K562 (cell line): ENCODE measurements around the gene NEUROD4. TPM values are rescaled to one million over a fixed set of nuclear protein-coding genes. Genes with fewer than 3 reads are reported as not detected.

ENCODE experiments used
- ASH1L ChIP-seq: fragments of 450-650 bp; IDR thresholded peaks from 2 replicates; pipeline ENCODE4 v1.6.1; 2018; ENCODE audit warnings: borderline replicate concordance, mild to moderate bottlenecking, low read depth; ENCODE audit not compliant: partially characterized antibody
- C11orf30 ChIP-seq: fragments of 450-650 bp; IDR thresholded peaks from 2 replicates; pipeline ENCODE4 v1.6.1; 2016; ENCODE audit warnings: low read depth, mild to moderate bottlenecking
- CHAMP1 ChIP-seq: fragments of 450-650 bp; IDR thresholded peaks from 2 replicates; pipeline ENCODE4 v1.6.1; 2016; ENCODE audit warnings: mild to moderate bottlenecking
- CHCHD3 ChIP-seq: fragments of 250-450 bp; sonication (Bioruptor Pico); IDR thresholded peaks from 2 replicates; pipeline ENCODE4 v2.1.2; 2022; ENCODE audit warnings: mild to moderate bottlenecking
- E2F1 ChIP-seq: sonication (generic); formaldehyde crosslinking; IDR thresholded peaks from 2 replicates; pipeline ENCODE4 v1.8.1; 2023; ENCODE audit warnings: mild to moderate bottlenecking, missing genetic modification reagents, moderate library complexity
- E2F5 ChIP-seq: sonication (generic); formaldehyde crosslinking; IDR thresholded peaks from 2 replicates; pipeline ENCODE4 v1.8.0; 2022; ENCODE audit warnings: mild to moderate bottlenecking, missing genetic modification reagents
- ELF4 ChIP-seq: fragments of 450-650 bp; formaldehyde crosslinking; IDR thresholded peaks from 2 replicates; pipeline ENCODE4 v1.4.0; 2022; ENCODE audit warnings: missing genetic modification characterization
- HDAC1 ChIP-seq, 2 experiments: fragments of 450-650 bp; IDR thresholded peaks; 2 replicates each; pipeline ENCODE4 v1.6.1; 2016 to 2017; ENCODE audit warnings: inconsistent platforms in 1 of 2, mild to moderate bottlenecking in 1 of 2, moderate library complexity in 1 of 2
- HES1 ChIP-seq: fragments of 450-650 bp; IDR thresholded peaks from 2 replicates; pipeline ENCODE4 v1.6.1; 2016; ENCODE audit warnings: low read depth, mild to moderate bottlenecking, moderate library complexity
- HOXB6 ChIP-seq: fragments of 250-450 bp; sonication (Bioruptor Pico); IDR thresholded peaks from 2 replicates; pipeline ENCODE4 v1.5.1; 2022; ENCODE audit warnings: mild to moderate bottlenecking, borderline replicate concordance
- NCOA1 ChIP-seq: fragments of 450-650 bp; IDR thresholded peaks from 2 replicates; pipeline ENCODE4 v1.6.1; 2016; ENCODE audit warnings: low read depth
- PBX2 ChIP-seq, 2 experiments: IDR thresholded peaks in 1 of 2; conservative IDR thresholded peaks in 1 of 2; 2 replicates each; pipeline ENCODE4 v1.6.1; 2016; ENCODE audit warnings: low read depth in 2 of 2, mild to moderate bottlenecking in 1 of 2, missing compliant biosample characterization in 1 of 2, missing genetic modification characterization in 1 of 2, moderate library complexity in 1 of 2
- RB1 ChIP-seq: fragments of 450-650 bp; IDR thresholded peaks from 2 replicates; pipeline ENCODE4 v1.6.1; 2017; ENCODE audit warnings: low read depth, mild to moderate bottlenecking
- SAFB2 ChIP-seq: fragments of 200-400 bp; formaldehyde crosslinking; IDR thresholded peaks from 2 replicates; pipeline ENCODE4 v1.6.1; 2018; ENCODE audit warnings: borderline replicate concordance, low read length, low read depth, moderate library complexity; ENCODE audit not compliant: severe bottlenecking
- TCF3 ChIP-seq: sonication (generic); formaldehyde crosslinking; IDR thresholded peaks from 2 replicates; pipeline ENCODE4 v1.4.0; 2020; ENCODE audit warnings: mild to moderate bottlenecking, missing genetic modification reagents
- UBTF ChIP-seq, 2 experiments: IDR thresholded peaks; 2 replicates each; pipeline ENCODE4 v1.6.1; 2012; ENCODE audit warnings: improper control_type of control experiment in 2 of 2, low read depth in 2 of 2, low read length in 2 of 2, borderline replicate concordance in 1 of 2
- ZNF695 ChIP-seq: fragments of 450-650 bp; formaldehyde crosslinking; IDR thresholded peaks from 2 replicates; pipeline ENCODE4 v1.4.0; 2020; ENCODE audit warnings: mild to moderate bottlenecking, moderate library complexity
- polyA plus RNA-seq, 8 experiments: library from polyadenylated mRNA; depleted of rRNA in 4 of 8; stranded (reverse) in 5 of 8; unstranded in 3 of 8; fragments of >200 nt; fragmentation: Nextera tagmentation in 2 of 8; fragmentation: Illumina TruSeq in 1 of 8; extraction: Ambion mirVana in 2 of 8; extraction: Trizol in 1 of 8; gene quantifications; 2 replicates each; pipeline versions ENCODE4 v1.2.1 to v1.2.3, GENCODE V29; 2011 to 2014; ENCODE audit warnings: inconsistent platforms in 1 of 8, missing spikeins in 1 of 8
- total RNA-seq, 7 experiments: library from RNA; depleted of rRNA in 6 of 7; stranded (reverse); fragments of >200 nt in 6 of 7; fragmentation: Illumina TruSeq in 2 of 7; extraction: Trizol in 2 of 7; gene quantifications; 2 replicates each; pipeline versions ENCODE4 v1.2.1 to v1.2.3, GENCODE V29; 2011 to 2021; ENCODE audit warnings: low replicate concordance in 1 of 7

NEUROD4 gene
- total and polyA plus RNA-seq, 9 of the 15 experiments (the other 6 are each of a cell fraction or from before 2014, with no cell fraction given): not detected

- TF ChIP-seq PBX2 (CRISPR knock-in tag; IDR thresholded peaks at IDR 0.05; ENCODE audit: low read depth) (no peak), PBX2 (tag; conservative IDR thresholded peaks at IDR 0.05; ENCODE audit: low read depth) (no peak), C11orf30 (peak; percentile 89), CHAMP1 (no peak), CHCHD3 (no peak), HOXB6 (CRISPR knock-in tag) (no peak), ELF4 (no peak), E2F1 (CRISPR knock-in tag) (no peak), ASH1L (no peak), SAFB2 (no peak), HDAC1 (IDR thresholded peaks at IDR 0.05) (no peak), HES1 (no peak), RB1 (no peak), E2F5 (no peak), TCF3 (CRISPR knock-in tag) (no peak), ZNF695 (CRISPR knock-in tag) (no peak), NCOA1 (no peak), UBTF (IDR thresholded peaks at IDR 0.05; ENCODE audit: borderline replicate concordance in 1 of 2, low read depth in 2 of 2, low read length in 2 of 2) (no peak)
Measured at GRCh38 chr12:54988402-54989054, 31.2 kb upstream of the NEUROD4 start (continued).
